HepG2 (cell line): ENCODE measurements around the gene SNURF. TPM values are rescaled to one million over a fixed set of nuclear protein-coding genes. Genes with fewer than 3 reads are reported as not detected.

Experiments used
- ATAC-seq: fragments of 200-7000 bp; cut with Tn5 transposase; 3 replicates; pipeline ENCODE4 v1.9.1; 2020; ENCODE audit warnings: mild to moderate bottlenecking, moderate library complexity
- BruUV-seq: library from RNA; stranded (reverse); fragments of 400-500 nt; replicated peaks from 2 replicates; lab custom pipeline; 2021; lab: Mats Ljungman, UMichigan
- CTCF ChIA-PET: fragments of 300-600 bp; formaldehyde crosslinking; extraction: SDS; loops from one replicate; lab custom pipeline; 2021; ENCODE audit warnings: low total read pairs, inconsistent platforms, low intra/inter-chr PET ratio; lab: Yijun Ruan, JAX
- POLR2A ChIA-PET: fragments of 350-600 bp; sonication (Branson Sonifier 250); formaldehyde crosslinking; loops from one replicate; lab custom pipeline; 2020; ENCODE audit warnings: antibody characterized with exemption, inconsistent platforms; lab: Yijun Ruan, JAX
- DNase-seq: peaks from one replicate; pipeline ENCODE4 v3.0.0-alpha.2; 2015; ENCODE audit warnings: low spot score
- FAIRE-seq: peaks from 3 replicates; lab custom pipeline; 2011; peaks lifted over from hg19 to GRCh38; lab: Jason Lieb, UNC
- H2AFZ ChIP-seq: one replicate; pipeline ENCODE4 v1.6.1; 2011; ENCODE audit warnings: low read length, inconsistent platforms
- H3K27ac ChIP-seq: fragments of 300-600 bp; 3 replicates; pipeline ENCODE4 v1.8.0; 2011; ENCODE audit warnings: mixed run types, mild to moderate bottlenecking, mixed read lengths, low read length, inconsistent platforms; ENCODE audit not compliant: insufficient read depth; ENCODE audit errors: extremely low read length
- H3K27me3 ChIP-seq, 2 experiments: fragments of 200-600 bp in 1 of 2; 2 replicates in 1 of 2; 3 replicates in 1 of 2; pipeline versions ENCODE4 v1.6.0 to v1.8.0; 2011; ENCODE audit warnings: low read length in 2 of 2, mild to moderate bottlenecking in 2 of 2, moderate library complexity in 2 of 2, inconsistent platforms in 1 of 2; ENCODE audit not compliant: insufficient read depth in 2 of 2, control insufficient read depth in 1 of 2
- H3K36me3 ChIP-seq, 2 experiments: fragments of 200-600 bp in 1 of 2; replicated peaks in 1 of 2; 2 replicates in 1 of 2; 3 replicates in 1 of 2; pipeline versions ENCODE4 v1.5.1 to v1.8.0; 2011; ENCODE audit warnings: low read length in 2 of 2, inconsistent platforms in 1 of 2; ENCODE audit not compliant: insufficient read depth in 2 of 2, control insufficient read depth in 1 of 2
- H3K4me1 ChIP-seq: 2 replicates; pipeline ENCODE4 v1.5.1; 2012; ENCODE audit warnings: low read length, inconsistent platforms; ENCODE audit not compliant: insufficient read depth
- H3K4me2 ChIP-seq: 2 replicates; pipeline ENCODE4 v1.6.0; 2011; ENCODE audit warnings: low read depth, low read length, inconsistent platforms
- H3K4me3 ChIP-seq, 3 experiments: fragments of 200-600 bp in 1 of 3; sonication (generic), shearing (Covaris generic) in 1 of 3; replicated peaks in 1 of 3; 2 replicates each; pipeline ENCODE4 v1.5.1; 2011 to 2016; ENCODE audit warnings: low read length in 3 of 3, inconsistent platforms in 2 of 3, low read depth in 2 of 3, mild to moderate bottlenecking in 2 of 3, control low read depth in 1 of 3, mixed read lengths in 1 of 3; ENCODE audit not compliant: insufficient read depth in 1 of 3
- H3K79me2 ChIP-seq: one replicate; pipeline ENCODE4 v1.6.1; 2011; ENCODE audit warnings: low read length, inconsistent platforms; ENCODE audit not compliant: insufficient read depth
- H3K9ac ChIP-seq: 2 replicates; pipeline ENCODE4 v1.6.0; 2011; ENCODE audit warnings: mild to moderate bottlenecking, low read depth, low read length, inconsistent platforms; ENCODE audit not compliant: insufficient read depth
- H3K9me3 ChIP-seq: 2 replicates; pipeline ENCODE4 v1.5.1; 2012; ENCODE audit warnings: mild to moderate bottlenecking, low read length
- H4K20me1 ChIP-seq: 2 replicates; pipeline ENCODE4 v1.6.0; 2011; ENCODE audit warnings: inconsistent platforms, mild to moderate bottlenecking, low read length, moderate library complexity; ENCODE audit not compliant: insufficient read depth
- BRD4 ChIP-seq: sonication (generic); formaldehyde crosslinking; IDR thresholded peaks from 2 replicates; pipeline ENCODE4 v1.4.0; 2020; ENCODE audit warnings: missing genetic modification reagents
- CENPBD1 ChIP-seq: sonication (generic); formaldehyde crosslinking; IDR thresholded peaks from 2 replicates; pipeline ENCODE4 v1.8.0; 2022; ENCODE audit warnings: missing genetic modification reagents, low read depth, mild to moderate bottlenecking, borderline replicate concordance
- CENPT ChIP-seq: sonication (generic); formaldehyde crosslinking; IDR thresholded peaks from 2 replicates; pipeline ENCODE4 v1.8.0; 2022; ENCODE audit warnings: low read depth, mild to moderate bottlenecking, moderate library complexity, missing genetic modification reagents
- EED ChIP-seq: sonication (generic); formaldehyde crosslinking; IDR thresholded peaks from 2 replicates; pipeline ENCODE4 v1.5.0; 2020; ENCODE audit warnings: mild to moderate bottlenecking, missing genetic modification reagents
- HCFC1 ChIP-seq: fragments of 150-350 bp; IDR thresholded peaks from 2 replicates; pipeline ENCODE4 v1.6.1; 2014; ENCODE audit warnings: low read depth, low read length
- NAIF1 ChIP-seq: sonication (generic); formaldehyde crosslinking; IDR thresholded peaks from 2 replicates; pipeline ENCODE4 v1.5.0; 2020; ENCODE audit warnings: mild to moderate bottlenecking, missing genetic modification reagents, borderline replicate concordance
- PHF20 ChIP-seq: sonication (generic); formaldehyde crosslinking; IDR thresholded peaks from 2 replicates; pipeline ENCODE4 v1.5.0; 2020; ENCODE audit warnings: mild to moderate bottlenecking, missing genetic modification reagents
- SATB2 ChIP-seq: sonication (generic); formaldehyde crosslinking; IDR thresholded peaks from 2 replicates; pipeline ENCODE4 v1.5.0; 2020; ENCODE audit warnings: missing genetic modification reagents
- SRF ChIP-seq: IDR thresholded peaks from 2 replicates; pipeline ENCODE4 v1.6.1; 2011; ENCODE audit warnings: mild to moderate bottlenecking, low read depth, low read length, moderate library complexity
- TERF1 ChIP-seq: sonication (generic); formaldehyde crosslinking; IDR thresholded peaks from 2 replicates; pipeline ENCODE4 v1.8.0; 2022; ENCODE audit warnings: mild to moderate bottlenecking, missing genetic modification reagents, moderate library complexity
- USF2 ChIP-seq, 2 experiments: sonication (generic) in 1 of 2; formaldehyde crosslinking in 1 of 2; IDR thresholded peaks; 2 replicates each; pipeline versions ENCODE4 v1.5.1 to v1.6.1; 2011 to 2020; ENCODE audit warnings: borderline replicate concordance in 1 of 2, low read depth in 1 of 2, low read length in 1 of 2, mild to moderate bottlenecking in 1 of 2, missing genetic modification reagents in 1 of 2, moderate library complexity in 1 of 2
- ZGPAT ChIP-seq: IDR thresholded peaks from 2 replicates; pipeline ENCODE4 v1.6.1; 2016; ENCODE audit warnings: mild to moderate bottlenecking
- ZNF570 ChIP-seq: sonication (generic); formaldehyde crosslinking; IDR thresholded peaks from 2 replicates; pipeline ENCODE4 v1.4.0; 2020; ENCODE audit warnings: mild to moderate bottlenecking, missing genetic modification reagents, borderline replicate concordance
- WGBS: methylation state at CpG from one replicate; pipeline ENCODE4 v1.1.6; 2017; ENCODE audit warnings: low lambda C conversion rate; 5-methylcytosine and 5-hydroxymethylcytosine counted together
- in situ Hi-C: cut with HindIII; loops from 2 replicates; pipeline ENCODE4 v1.10.0; 2017; ENCODE audit warnings: low pct_unique_long_range_greater_than_20kb; ENCODE audit not compliant: extremely low pct_ligation_motif_present
- intact Hi-C: fragments of 100-400 bp; cut with micrococcal nuclease; formaldehyde crosslinking; loops from one replicate; pipeline ENCODE4 v1.10.0; 2022; ENCODE audit not compliant: unreplicated experiment
- polyA plus RNA-seq, 8 experiments: library from polyadenylated mRNA; depleted of rRNA in 3 of 8; stranded (reverse) in 7 of 8; unstranded in 1 of 8; fragments of >200 nt; fragmentation: Illumina TruSeq in 4 of 8; extraction: Trizol in 4 of 8; gene quantifications; 2 replicates each; pipeline versions ENCODE4 v1.2.1 to v1.2.3, GENCODE V29; 2011 to 2016; ENCODE audit warnings: low read depth in 4 of 8, missing spikeins in 1 of 8, mixed read lengths in 1 of 8; ENCODE audit not compliant: insufficient read depth in 1 of 8
- total RNA-seq, 5 experiments: library from RNA; depleted of rRNA; stranded (reverse); fragments of >200 nt; fragmentation: Illumina TruSeq; extraction: Trizol; gene quantifications; 2 replicates each; pipeline ENCODE4 v1.2.3, GENCODE V29; 2016; ENCODE audit warnings: low read depth in 1 of 5

Gene SNURF
- total and polyA plus RNA-seq, 2 of the 13 experiments (the other 11 are each of a cell fraction or from before 2014, with no cell fraction given): 2.1 to 7.6 TPM

- 0 out of 2 replicates have a peak, but pooled peaks have one; percentile 27 for TF ChIP-seq ZGPAT
- TF ChIP-seq SRF: no peak
These were observed 1.5 kb downstream of the SNURF start (continued) for GRCh38 chr15:24956111-24956838.

- peaks cover 18% of the 10 kb centered on the region for H4K20me1 ChIP-seq
- no peak for TF ChIP-seq CENPT (CRISPR knock-in tag)
- TF ChIP-seq SATB2: no peak
- TF ChIP-seq USF2 (IDR thresholded peaks at IDR 0.05; ENCODE audit: low read depth, low read length): no peak
- TF ChIP-seq USF2 (CRISPR knock-in tag; IDR thresholded peaks at IDR 0.05; ENCODE audit: borderline replicate concordance): no peak
- TF ChIP-seq NAIF1 (CRISPR knock-in tag): no peak
- no peak for TF ChIP-seq EED (CRISPR knock-in tag)
- TF ChIP-seq TERF1 (CRISPR knock-in tag): no peak
- no peak for TF ChIP-seq HCFC1
- TF ChIP-seq ZNF570 (CRISPR knock-in tag): no peak
- no peak for TF ChIP-seq CENPBD1
- TF ChIP-seq PHF20 (CRISPR knock-in tag): no peak
- no peak for TF ChIP-seq BRD4 (CRISPR knock-in tag)
- TF ChIP-seq, all 625 proteins: peak for 0
- BruUV-seq: no TSS peak
- no peak for DNase-seq
- FAIRE-seq: no peak
- Histone ChIP-seq H3K27ac (no peak overlapping the region), H3K9me3 (peaks cover 45% of the 10 kb centered on the region), H3K4me2 (peak overlapping the region; percentile 75), H2AFZ (no peak overlapping the region), H3K4me3 (peak overlapping the region in 2 of 3 experiments; percentile 3 to 82; a peak in 3 of 6 replicates), H3K4me1 (peaks cover 46% of the 10 kb centered on the region), H3K9ac (no peak overlapping the region), H3K27me3 (no peaks in the 10 kb centered on the region; a peak in 2 of 5 replicates), H3K79me2 (peaks cover 76% of the 10 kb centered on the region), H3K36me3 (no peaks in the 10 kb centered on the region)
- ChIA-PET POLR2A (no interaction called here), CTCF (no interaction called here)
- 54% methylated on average over 2 of the region's 2 CpGs for WGBS
- intact Hi-C loops: loop anchor here (2.0 to 5.0 kb wide), 2 partner anchors 55 kb away; no protein-coding TSS in a partner anchor
- no peak for ATAC-seq
- in situ Hi-C loops: no loop called here
These were observed 2.9 kb downstream of the SNURF start for GRCh38 chr15:24957691-24958090.
